Brain pericyte (primary cell): ENCODE data around the gene KRTAP3-3.
"Not testable (repeated sequence)": the region's sequence is repeated elsewhere in the genome, so short reads cannot be mapped to it uniquely, and the experiment has no call there.

Experiments
- DNase-seq: peaks from one replicate; pipeline ENCODE4 v3.0.0-alpha.2; 2012; ENCODE audit warnings: low read depth, low spot score

KRTAP3-3 gene

GRCh38 chr17:41004397-41004796, 10.4 kb upstream of the KRTAP3-3 start:
- no peak for DNase-seq

- no peak for DNase-seq
Observed at GRCh38 chr17:41003926-41004325, 10.0 kb upstream of the KRTAP3-3 start.

GRCh38 chr17:41002814-41003213, 8.8 kb upstream of the KRTAP3-3 start:
- no peak for DNase-seq

GRCh38 chr17:41001795-41002194, 7.8 kb upstream of the KRTAP3-3 start:
- no peak for DNase-seq

- not testable (repeated sequence) for DNase-seq
Observed at GRCh38 chr17:40999563-40999962, 5.6 kb upstream of the KRTAP3-3 start, which contains the start of gene KRTAP3-2. KRTAP3-2 (minus strand) TSS chr17:40999906; CDS start chr17:40999853, 53 bp downstream.

GRCh38 chr17:40997361-40997760, 3.4 kb upstream of the KRTAP3-3 start:
- no peak for DNase-seq

- no peak for DNase-seq
Observed at GRCh38 chr17:40996829-40997228, 2.9 kb upstream of the KRTAP3-3 start.

- no peak for DNase-seq
Observed at GRCh38 chr17:40995116-40995515, 1.2 kb upstream of the KRTAP3-3 start.

GRCh38 chr17:40993084-40993483, 880 bp downstream of the KRTAP3-3 start:
- no peak for DNase-seq

GRCh38 chr17:40992666-40993065, 1.3 kb downstream of the KRTAP3-3 start:
- DNase-seq: no peak

- DNase-seq: no peak
Observed at GRCh38 chr17:40986920-40987319, 7.0 kb downstream of the KRTAP3-3 start.

- DNase-seq: no peak
Observed at GRCh38 chr17:40984226-40984625, 9.7 kb downstream of the KRTAP3-3 start, which contains the start of gene KRT40. KRT40 (minus strand) TSS chr17:40984326; CDS start chr17:40984273, 53 bp downstream.

- DNase-seq: no peak
Observed at GRCh38 chr17:40981115-40981514, 12.8 kb downstream of the KRTAP3-3 start.

GRCh38 chr17:40980596-40980995, 13.4 kb downstream of the KRTAP3-3 start:
- no peak for DNase-seq

- DNase-seq: no peak
Observed at GRCh38 chr17:40980117-40980516, 13.8 kb downstream of the KRTAP3-3 start.

- DNase-seq: no peak
Observed at GRCh38 chr17:40978575-40979151, 15.3 kb downstream of the KRTAP3-3 start.

GRCh38 chr17:40975516-40975915, 18.4 kb downstream of the KRTAP3-3 start:
- no peak for DNase-seq

GRCh38 chr17:40974366-40974765, 19.6 kb downstream of the KRTAP3-3 start:
- DNase-seq: no peak

- no peak for DNase-seq
Observed at GRCh38 chr17:40967582-40967981, 26.4 kb downstream of the KRTAP3-3 start.

- no peak for DNase-seq
Observed at GRCh38 chr17:40966848-40967247, 27.1 kb downstream of the KRTAP3-3 start, which contains the start of gene KRT39. KRT39 (minus strand) TSS chr17:40966948; CDS start chr17:40966856, 92 bp downstream.

GRCh38 chr17:40963838-40964237, 30.1 kb downstream of the KRTAP3-3 start:
- DNase-seq: no peak

GRCh38 chr17:40962059-40962561, 31.9 kb downstream of the KRTAP3-3 start:
- no peak for DNase-seq

- DNase-seq: no peak
Observed at GRCh38 chr17:40961591-40961990, 32.4 kb downstream of the KRTAP3-3 start.

- DNase-seq: no peak
Observed at GRCh38 chr17:40960144-40960543, 33.8 kb downstream of the KRTAP3-3 start.
